Measurements from ENCODE around the gene TMEM267.
"Not testable (repeated sequence)": the region's sequence is repeated elsewhere in the genome, so short reads cannot be mapped to it uniquely, and the experiment has no call there.

The TMEM267 gene

DNA sequence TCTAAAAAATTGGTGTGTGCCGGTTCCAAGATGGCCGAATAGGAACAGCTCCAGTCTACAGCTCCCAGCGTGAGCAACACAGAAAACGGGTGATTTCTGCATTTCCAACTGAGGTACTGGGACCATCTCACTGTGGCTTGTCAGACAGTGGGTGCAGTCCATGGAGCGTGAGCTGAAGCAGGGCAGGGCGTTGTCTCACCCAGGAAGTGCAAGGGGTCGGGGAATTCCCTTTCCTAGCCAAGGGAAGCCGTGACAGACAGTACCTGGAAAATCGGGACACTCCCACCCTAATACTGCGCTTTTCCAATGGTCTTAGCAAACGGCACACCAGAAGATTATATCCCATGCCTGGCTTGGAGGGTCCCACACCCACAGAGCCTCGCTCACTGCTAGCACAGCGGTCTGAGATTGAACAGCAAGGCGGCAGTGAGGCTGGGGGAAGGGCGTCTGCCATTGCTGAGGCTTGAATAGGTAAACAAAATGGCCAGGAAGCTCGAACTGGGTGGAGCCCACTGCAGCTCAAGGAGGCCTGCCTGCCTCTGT lies 81.1 kb downstream of the TMEM267 start:
- DNase-seq: not testable (repeated sequence)

DNA sequence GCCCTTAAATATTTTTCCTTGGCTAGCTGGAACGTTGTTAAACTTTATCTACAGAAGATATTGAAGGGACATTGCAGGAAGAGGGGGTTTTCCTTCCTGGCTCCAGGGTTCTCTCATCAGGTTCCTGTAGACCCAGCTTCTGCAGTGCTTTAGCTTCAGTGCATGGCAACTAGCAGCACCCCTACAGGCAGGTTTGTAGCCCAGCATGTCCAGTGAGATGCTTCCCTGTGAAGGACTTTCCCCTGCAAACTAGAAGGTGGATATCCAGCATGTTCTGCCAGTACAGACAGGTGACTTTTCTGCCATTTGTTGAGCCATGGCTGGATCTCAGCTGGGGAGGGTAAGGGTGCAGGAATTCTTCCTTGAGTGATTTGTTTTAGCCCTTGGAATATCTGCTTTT lies 81.8 kb downstream of the TMEM267 start:
- DNase-seq: no peak

DNA sequence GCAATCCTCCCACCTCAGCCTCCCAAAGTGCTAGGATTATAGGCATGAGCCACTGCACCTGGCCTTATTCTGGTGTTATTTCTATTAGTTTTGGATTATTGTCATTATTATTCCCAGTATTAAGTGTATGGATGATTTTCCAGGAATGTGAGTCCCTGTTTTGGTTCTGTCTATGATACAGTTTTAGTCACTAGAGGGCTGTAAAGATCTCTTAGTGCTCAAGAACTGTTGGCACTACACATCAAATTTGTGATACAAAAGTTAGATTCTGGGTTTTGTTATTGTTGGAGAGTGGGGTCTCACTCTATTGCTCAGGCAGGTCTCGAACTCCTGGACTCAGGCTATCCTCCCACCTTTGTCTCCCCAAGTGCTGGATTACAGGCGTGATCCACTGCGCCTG lies 83.6 kb downstream of the TMEM267 start:
- no peak for DNase-seq

DNA sequence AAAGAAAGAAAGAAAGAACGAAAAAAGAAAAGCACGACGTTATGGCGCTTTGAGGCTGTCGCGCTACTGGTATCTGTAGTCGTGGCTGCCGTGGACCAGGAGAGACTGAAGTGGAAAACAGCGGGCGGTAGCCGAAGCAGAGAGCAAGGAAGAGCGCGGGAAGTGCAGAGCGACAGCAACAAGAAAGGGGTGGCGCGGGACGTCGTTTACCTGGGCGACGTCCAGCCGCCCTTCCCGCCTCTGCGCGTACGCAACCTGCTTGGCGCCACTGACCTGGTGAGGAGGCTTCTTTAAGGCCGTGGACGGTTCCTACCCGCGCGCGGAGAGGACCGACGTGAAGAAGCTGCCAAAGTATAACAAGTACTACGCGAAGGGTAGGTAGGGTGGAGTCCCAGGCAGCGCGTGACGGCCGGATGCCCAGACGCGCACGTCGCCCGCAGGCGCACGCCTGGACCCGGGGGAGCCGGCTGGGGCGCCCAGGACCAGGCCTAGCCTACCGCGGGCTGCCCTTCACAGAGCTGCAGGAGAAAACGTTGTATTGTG lies 86.8 kb downstream of the TMEM267 start:
- peak; percentile 63 to 70 for DNase-seq

Measured in stimulated activated CD4-positive, alpha-beta T cell treated with anti-CD3 and anti-CD28 coated beads, Interleukin-2, amount 100 ng/mL, for 24 hours (primary cell).